Heart left ventricle (tissue), 13 donors: Measurements from ENCODE around the gene CRISPLD2.

ENCODE experiments used
- CTCF ChIP-seq, 12 donors: fragments of 200-600 bp; sonication (generic) in 4 of 12; IDR thresholded peaks; one replicate each; pipeline versions ENCODE4 v1.5.0 to v1.8.0; 2018 to 2022; ENCODE audit warnings: antibody characterized with exemption in 12 of 12, mild to moderate bottlenecking in 5 of 12
- POLR2A ChIP-seq, 2 donors: fragments of 450-650 bp; IDR thresholded peaks; one replicate each; pipeline ENCODE4 v1.6.1; 2017; ENCODE audit warnings: antibody characterized with exemption in 2 of 2, mild to moderate bottlenecking in 2 of 2, moderate library complexity in 2 of 2
- donor health status: ischemic (EF 13 %, LVEDD 7.1; RV severe dilation, severe dysfunction).
- donor health status: DM: no; HTN: yes; CAD: no.
- donor health status: DM: no; HTN: no; CAD: no.
- donor health status: ischemic (EF 25% LVEDD 6.9; RV normal size, moderate dysfunction).
- donor health status: ischemic (EF 25% LVEDD 5.7; RV mildly dilated, moderate dysfunction).
- donor health status: ischemic (EF 35%, LVEDD 5.7; RV mildly dilated, moderate dysfunction).
- donor health status: nonischemic (EF 11% LVEDD 7.7; RV severe dilation, severe dysfunction).
- donor health status: DM: yes; HTN: yes; CAD: no.
- donor health status: PGD.
- donor health status: ischemic (EF 29% LVEDD 5.4; RV normal size, mild dysfunction).
- donor health status: nonischemic (EF 23%, LVEDD 6.1; RV moderate dilation, normal function).

DNA sequence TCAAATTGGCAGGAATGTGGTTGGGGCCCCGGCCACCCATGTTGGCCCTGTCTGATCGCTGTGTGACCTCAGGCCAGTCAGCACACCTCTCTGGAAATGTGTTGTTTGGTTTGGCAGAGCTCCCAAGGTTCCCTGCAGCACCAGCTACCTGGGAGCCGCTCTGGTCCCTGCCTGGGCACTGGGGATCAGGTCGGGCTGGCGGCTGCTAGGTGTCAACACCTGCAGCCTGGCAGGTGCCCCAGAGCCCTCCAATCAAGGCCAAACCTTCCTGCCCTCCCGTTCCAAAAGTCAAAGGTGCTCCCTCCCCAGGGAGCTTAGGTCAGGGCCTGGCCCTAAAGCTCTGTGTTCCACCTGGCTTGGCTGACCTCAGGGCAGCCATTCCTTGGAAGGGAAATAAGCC, 135.6 kb downstream of the CRISPLD2 start:
- TF ChIP-seq CTCF (IDR thresholded peaks at IDR 0.05) (no peak), POLR2A (IDR thresholded peaks at IDR 0.05) (no peak)
